CD4-positive, alpha-beta T cell (primary cell): ENCODE measurements around the gene SPACA6. TPM values are rescaled to one million over a fixed set of nuclear protein-coding genes. Genes with fewer than 3 reads are reported as not detected.

ENCODE experiments used
- ATAC-seq: fragments of 200-7000 bp; cut with Tn5 transposase; one replicate; pipeline ENCODE4 v1.10.0; 2022; ENCODE audit warnings: mild to moderate bottlenecking; ENCODE audit not compliant: poor library complexity
- CTCF ChIA-PET: fragments of 350-600 bp; sonication (Branson Sonifier 250); formaldehyde crosslinking; loops from one replicate; lab custom pipeline; 2021; ENCODE audit warnings: antibody characterized with exemption, inconsistent platforms; lab: Charles Lee
- POLR2A ChIA-PET: fragments of 350-600 bp; sonication (Branson Sonifier 250); formaldehyde crosslinking; loops from one replicate; lab custom pipeline; 2021; ENCODE audit warnings: antibody characterized with exemption, inconsistent platforms; lab: Charles Lee
- DNase-seq, 14 experiments: peaks; one replicate each; pipeline ENCODE4 v3.0.0-alpha.2; 2013 to 2020; ENCODE audit warnings: mixed read lengths in 2 of 14
- H3K27ac ChIP-seq, 2 donors: one replicate each; pipeline versions ENCODE4 v1.5.1 to v1.7.0; 2013; ENCODE audit warnings: low read length in 2 of 2, low read depth in 1 of 2, mild to moderate bottlenecking in 1 of 2
- H3K27me3 ChIP-seq, 2 experiments: 1 replicate in 1 of 2; 2 replicates in 1 of 2; pipeline versions ENCODE4 v1.6.1 to v1.7.0; 2013; ENCODE audit warnings: low read length in 2 of 2, control low read depth in 1 of 2, mild to moderate bottlenecking in 1 of 2, moderate library complexity in 1 of 2; ENCODE audit not compliant: insufficient read depth in 2 of 2, control insufficient read depth in 1 of 2
- H3K36me3 ChIP-seq: one replicate; pipeline ENCODE4 v1.6.1; 2013; ENCODE audit warnings: low read length, control low read depth; ENCODE audit not compliant: insufficient read depth
- H3K4me1 ChIP-seq: one replicate; pipeline ENCODE4 v1.6.1; 2013; ENCODE audit warnings: low read length, control low read depth; ENCODE audit not compliant: insufficient read depth
- H3K4me3 ChIP-seq: one replicate; pipeline ENCODE4 v1.5.1; 2013; ENCODE audit warnings: mild to moderate bottlenecking, low read length, moderate library complexity
- H3K9me3 ChIP-seq, 2 experiments: 1 replicate in 1 of 2; 2 replicates in 1 of 2; pipeline versions ENCODE4 v1.6.1 to v1.7.0; 2013; ENCODE audit warnings: low read length in 2 of 2, mild to moderate bottlenecking in 2 of 2, control low read depth in 1 of 2, moderate library complexity in 1 of 2; ENCODE audit not compliant: control insufficient read depth in 1 of 2, insufficient read depth in 1 of 2
- H3K27ac Mint-ChIP-seq: one replicate; pipeline ENCODE4 v1.8.0; 2020; ENCODE audit warnings: mixed read lengths
- H3K27me3 Mint-ChIP-seq: one replicate; pipeline ENCODE4 v1.8.0; 2021; ENCODE audit warnings: mixed read lengths
- H3K36me3 Mint-ChIP-seq: one replicate; pipeline ENCODE4 v1.8.0; 2021; ENCODE audit warnings: low read depth, mixed read lengths
- H3K4me1 Mint-ChIP-seq: one replicate; pipeline ENCODE4 v1.8.0; 2021; ENCODE audit warnings: low read depth, mixed read lengths
- H3K4me3 Mint-ChIP-seq: one replicate; pipeline ENCODE4 v1.8.0; 2020; ENCODE audit warnings: mild to moderate bottlenecking, mixed read lengths
- H3K9me3 Mint-ChIP-seq: one replicate; pipeline ENCODE4 v1.8.0; 2020; ENCODE audit warnings: mixed read lengths
- intact Hi-C, 2 experiments: fragments of 100-400 bp; cut with DNase I in 1 of 2; cut with micrococcal nuclease in 1 of 2; formaldehyde crosslinking; loops; one replicate each; pipeline versions ENCODE4 v1.15.1 to v1.9.0; 2023 to 2025; cut with DNase I, micrococcal nuclease
- total RNA-seq, 174 experiments: library from RNA in 2 of 174; stranded (reverse) in 2 of 174; gene quantifications; one replicate each; pipeline ENCODE4 v1.2.3 and lab custom pipeline; 2021 to 2026
- TF ChIP-seq, protein P1 (sequence below): fragments of 200-600 bp; IDR thresholded peaks from one replicate; pipeline ENCODE4 v1.8.0; 2022; ENCODE audit warnings: antibody characterized with exemption, mild to moderate bottlenecking

Gene SPACA6
- total RNA-seq, 2 experiments from 2014 or later = 2.8 to 3.6 TPM

GRCh38 chr19:51689751-51690453 lies 3.2 kb upstream of the SPACA6 start:
- intact Hi-C loops = loop anchor here in 1 of 2 experiments (10.0 kb wide), 1 partner anchor 885 kb away; no protein-coding TSS in a partner anchor
- CTCF ChIA-PET = interaction anchor here (1.4 kb wide), 1 partner anchor 13 kb away, joined by 4 read pairs; no protein-coding TSS in a partner anchor

DNA sequence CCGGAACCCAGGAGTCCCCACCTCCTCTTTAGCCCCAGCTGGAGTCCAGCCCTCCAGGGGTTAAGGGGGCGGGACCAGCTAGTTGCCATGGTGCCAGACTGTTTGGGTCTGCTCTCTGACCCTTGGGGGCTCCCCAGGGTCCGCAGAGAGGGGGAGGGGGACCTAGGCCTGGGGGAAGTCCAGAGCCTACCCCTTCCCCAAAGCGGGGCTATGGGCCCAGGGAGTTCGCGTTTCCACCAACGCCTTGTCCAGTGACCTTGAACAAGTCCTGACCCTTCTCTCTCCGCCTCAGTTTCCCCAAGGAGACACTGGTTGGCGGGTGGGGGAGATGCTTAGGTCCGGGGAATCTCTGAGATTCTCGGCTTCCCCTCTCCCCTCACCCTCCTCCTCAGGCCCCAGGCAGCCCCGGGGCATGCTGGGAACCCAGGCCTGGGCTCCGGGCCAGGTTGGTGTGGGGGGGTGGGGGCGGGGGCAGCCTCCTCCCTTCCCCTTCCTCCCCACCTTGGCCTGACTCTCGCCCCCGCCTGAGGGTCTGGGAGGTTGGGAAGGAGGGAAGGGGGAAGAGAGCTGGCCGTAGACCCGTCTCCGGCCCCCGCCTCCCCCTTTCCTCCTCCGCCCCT lies 2.6 kb upstream of the SPACA6 start:
- H3K27me3 ChIP-seq = no peaks in the 10 kb centered on the region
- peak overlapping the region; percentile 75 for H3K4me3 ChIP-seq
- TF ChIP-seq, protein P1, sequence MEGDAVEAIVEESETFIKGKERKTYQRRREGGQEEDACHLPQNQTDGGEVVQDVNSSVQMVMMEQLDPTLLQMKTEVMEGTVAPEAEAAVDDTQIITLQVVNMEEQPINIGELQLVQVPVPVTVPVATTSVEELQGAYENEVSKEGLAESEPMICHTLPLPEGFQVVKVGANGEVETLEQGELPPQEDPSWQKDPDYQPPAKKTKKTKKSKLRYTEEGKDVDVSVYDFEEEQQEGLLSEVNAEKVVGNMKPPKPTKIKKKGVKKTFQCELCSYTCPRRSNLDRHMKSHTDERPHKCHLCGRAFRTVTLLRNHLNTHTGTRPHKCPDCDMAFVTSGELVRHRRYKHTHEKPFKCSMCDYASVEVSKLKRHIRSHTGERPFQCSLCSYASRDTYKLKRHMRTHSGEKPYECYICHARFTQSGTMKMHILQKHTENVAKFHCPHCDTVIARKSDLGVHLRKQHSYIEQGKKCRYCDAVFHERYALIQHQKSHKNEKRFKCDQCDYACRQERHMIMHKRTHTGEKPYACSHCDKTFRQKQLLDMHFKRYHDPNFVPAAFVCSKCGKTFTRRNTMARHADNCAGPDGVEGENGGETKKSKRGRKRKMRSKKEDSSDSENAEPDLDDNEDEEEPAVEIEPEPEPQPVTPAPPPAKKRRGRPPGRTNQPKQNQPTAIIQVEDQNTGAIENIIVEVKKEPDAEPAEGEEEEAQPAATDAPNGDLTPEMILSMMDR = no peak
- intact Hi-C loops = loop anchor here in 1 of 2 experiments (1.0 to 10.0 kb wide), 2 partner anchors 12 to 886 kb away; no protein-coding TSS in a partner anchor
- H3K4me1 ChIP-seq = peaks cover 33% of the 10 kb centered on the region
- Mint-ChIP-seq H3K4me1 (peaks cover 18% of the 10 kb centered on the region), H3K9me3 (no peaks in the 10 kb centered on the region), H3K36me3 (no peaks in the 10 kb centered on the region), H3K27ac (peak overlapping the region; percentile 81), H3K4me3 (peak overlapping the region; percentile 94), H3K27me3 (no peaks in the 10 kb centered on the region)
- ATAC-seq (peak; percentile 82), DNase-seq (peak; percentile 44 to 93 (median 66))
- ChIA-PET CTCF (interaction anchor here (1.4 kb wide), 1 partner anchor 12 kb away, joined by 4 read pairs; no protein-coding TSS in a partner anchor), POLR2A (interaction anchor here (1.7 kb wide), 1 partner anchor 13 kb away, joined by 13 read pairs; no protein-coding TSS in a partner anchor)
- peaks cover 5 to 8% of the 10 kb centered on the region in 2 experiments for H3K9me3 ChIP-seq
- no peaks in the 10 kb centered on the region for H3K36me3 ChIP-seq
- peak overlapping the region; percentile 83 to 94 for H3K27ac ChIP-seq

More at GRCh38 chr19:51689751-51690453, 3.2 kb upstream of the SPACA6 start:
- Mint-ChIP-seq H3K27me3 (no peaks in the 10 kb centered on the region), H3K9me3 (peaks cover 3% of the 10 kb centered on the region), H3K4me1 (peaks cover 18% of the 10 kb centered on the region), H3K4me3 (peak overlapping the region; percentile 94), H3K36me3 (no peaks in the 10 kb centered on the region), H3K27ac (peak overlapping the region; percentile 81)
- Histone ChIP-seq H3K36me3 (no peaks in the 10 kb centered on the region), H3K4me1 (peaks cover 33% of the 10 kb centered on the region), H3K27me3 (no peaks in the 10 kb centered on the region), H3K27ac (peak overlapping the region; percentile 83 to 94), H3K9me3 (peaks cover 7 to 8% of the 10 kb centered on the region in 2 experiments), H3K4me3 (peak overlapping the region; percentile 75)
- TF ChIP-seq, protein P1 = no peak
- ATAC-seq (no peak), DNase-seq (peak in 5 of 14 experiments; percentile 7 to 59 (median 27))
- POLR2A ChIA-PET = interaction anchor here (1.7 kb wide), 1 partner anchor 14 kb away, joined by 13 read pairs; no protein-coding TSS in a partner anchor

GRCh38 chr19:51691074-51691583 lies 2.0 kb upstream of the SPACA6 start:
- H3K9me3 ChIP-seq = peaks cover under 1 to 8% of the 10 kb centered on the region in 2 experiments
- TF ChIP-seq, protein P1 = no peak
- Mint-ChIP-seq H3K4me1 (peaks cover 18% of the 10 kb centered on the region), H3K27ac (peak overlapping the region; percentile 39), H3K36me3 (peaks cover 2% of the 10 kb centered on the region), H3K27me3 (no peaks in the 10 kb centered on the region), H3K4me3 (peak overlapping the region; percentile 74), H3K9me3 (no peaks in the 10 kb centered on the region)
- H3K27me3 ChIP-seq = no peaks in the 10 kb centered on the region
- no peaks in the 10 kb centered on the region for H3K36me3 ChIP-seq
- intact Hi-C loops = loop anchor here in 1 of 2 experiments (1.0 to 10.0 kb wide), 2 partner anchors 11 to 886 kb away; no protein-coding TSS in a partner anchor
- ChIA-PET POLR2A (interaction anchor here (1.7 kb wide), 1 partner anchor 13 kb away, joined by 13 read pairs; no protein-coding TSS in a partner anchor), CTCF (interaction anchor here (1.4 kb wide), 1 partner anchor 12 kb away, joined by 4 read pairs; no protein-coding TSS in a partner anchor)
- H3K4me3 ChIP-seq = peak overlapping the region; percentile 75
- peaks cover 33% of the 10 kb centered on the region for H3K4me1 ChIP-seq
- no peak for ATAC-seq
- peak overlapping the region; percentile 83 to 94 for H3K27ac ChIP-seq
- no peak for DNase-seq
